Trophoblast cell (in vitro differentiated cells and primary cell): ENCODE results near the gene LGALSL.

Experiments
- DNase-seq, 2 donors: peaks; one replicate each; pipeline ENCODE4 v3.0.0-alpha.2; 2016
- H2AFZ ChIP-seq: 2 replicates; pipeline ENCODE4 v1.6.1; 2013; ENCODE audit warnings: low read length, moderate library complexity, mild to moderate bottlenecking; ENCODE audit not compliant: insufficient read depth, poor library complexity
- H2AK5ac ChIP-seq: 2 replicates; pipeline ENCODE4 v1.6.1; 2013; ENCODE audit warnings: mild to moderate bottlenecking, low read length
- H2BK120ac ChIP-seq: 2 replicates; pipeline ENCODE4 v1.6.1; 2013; ENCODE audit warnings: low read length, mild to moderate bottlenecking, moderate library complexity; ENCODE audit not compliant: insufficient read depth, poor library complexity
- H2BK12ac ChIP-seq: 2 replicates; pipeline ENCODE4 v1.6.1; 2013; ENCODE audit warnings: mild to moderate bottlenecking, low read length, moderate library complexity
- H2BK5ac ChIP-seq: 2 replicates; pipeline ENCODE4 v1.6.1; 2013; ENCODE audit warnings: low read length, low read depth, moderate library complexity, mild to moderate bottlenecking; ENCODE audit not compliant: poor library complexity
- H3K14ac ChIP-seq: 2 replicates; pipeline ENCODE4 v1.6.1; 2013; ENCODE audit warnings: mild to moderate bottlenecking, low read length
- H3K18ac ChIP-seq: 2 replicates; pipeline ENCODE4 v1.6.1; 2013; ENCODE audit warnings: mild to moderate bottlenecking, low read length
- H3K23ac ChIP-seq: 2 replicates; pipeline ENCODE4 v1.6.1; 2013; ENCODE audit warnings: low read length
- H3K27ac ChIP-seq: 2 replicates; pipeline ENCODE4 v1.5.1; 2013; ENCODE audit warnings: low read depth, mild to moderate bottlenecking, inconsistent platforms, low read length, moderate library complexity
- H3K27me3 ChIP-seq: 2 replicates; pipeline ENCODE4 v1.6.1; 2013; ENCODE audit warnings: inconsistent platforms, mild to moderate bottlenecking, low read length, moderate library complexity; ENCODE audit not compliant: insufficient read depth
- H3K36me3 ChIP-seq, 2 experiments: 1 replicate in 1 of 2; 2 replicates in 1 of 2; pipeline ENCODE4 v1.6.1; 2013; ENCODE audit warnings: low read length in 2 of 2, mild to moderate bottlenecking in 2 of 2, moderate library complexity in 1 of 2; ENCODE audit not compliant: insufficient read depth in 2 of 2, control insufficient read depth in 1 of 2
- H3K4ac ChIP-seq: 2 replicates; pipeline ENCODE4 v1.6.1; 2013; ENCODE audit warnings: low read depth, mild to moderate bottlenecking, low read length, moderate library complexity
- H3K4me1 ChIP-seq, 2 experiments: 1 replicate in 1 of 2; 2 replicates in 1 of 2; pipeline ENCODE4 v1.6.1; 2013; ENCODE audit warnings: low read length in 2 of 2, mild to moderate bottlenecking in 2 of 2, moderate library complexity in 1 of 2; ENCODE audit not compliant: insufficient read depth in 2 of 2, control insufficient read depth in 1 of 2
- H3K4me2 ChIP-seq: 2 replicates; pipeline ENCODE4 v1.6.1; 2013; ENCODE audit warnings: inconsistent platforms, mild to moderate bottlenecking, low read length, moderate library complexity
- H3K4me3 ChIP-seq: 2 replicates; pipeline ENCODE4 v1.5.1; 2013; ENCODE audit warnings: mild to moderate bottlenecking, low read depth, low read length, inconsistent platforms
- H3K79me1 ChIP-seq: one replicate; pipeline ENCODE4 v1.6.1; 2013; ENCODE audit warnings: low read length
- H3K79me2 ChIP-seq: 2 replicates; pipeline ENCODE4 v1.6.1; 2013; ENCODE audit warnings: low read length, mild to moderate bottlenecking; ENCODE audit not compliant: control insufficient read depth, insufficient read depth, poor library complexity
- H3K9ac ChIP-seq: 2 replicates; pipeline ENCODE4 v1.6.1; 2013; ENCODE audit warnings: mild to moderate bottlenecking, low read length
- H3K9me3 ChIP-seq: 2 replicates; pipeline ENCODE4 v1.6.1; 2013; ENCODE audit warnings: low read depth, mild to moderate bottlenecking, control low read depth, inconsistent platforms, low read length; ENCODE audit not compliant: insufficient read depth
- H4K12ac ChIP-seq: 2 replicates; pipeline ENCODE4 v1.6.1; 2013; ENCODE audit warnings: low read depth, mild to moderate bottlenecking, low read length, moderate library complexity
- H4K8ac ChIP-seq: 2 replicates; pipeline ENCODE4 v1.6.1; 2013; ENCODE audit warnings: low read depth, mild to moderate bottlenecking, low read length, moderate library complexity
- H4K91ac ChIP-seq: one replicate; pipeline ENCODE4 v1.6.1; 2013; ENCODE audit warnings: low read depth, mild to moderate bottlenecking, low read length, moderate library complexity
- WGBS: extraction: QIAGEN DNeasy Blood & Tissue Kit; methylation state at CpG from one replicate; pipeline ENCODE4 v1.1.7; 2013; ENCODE audit warnings: missing lambda C conversion rate; ENCODE audit not compliant: insufficient read length, insufficient coverage; ENCODE audit errors: extremely low coverage; 5-methylcytosine and 5-hydroxymethylcytosine counted together

LGALSL gene

DNA sequence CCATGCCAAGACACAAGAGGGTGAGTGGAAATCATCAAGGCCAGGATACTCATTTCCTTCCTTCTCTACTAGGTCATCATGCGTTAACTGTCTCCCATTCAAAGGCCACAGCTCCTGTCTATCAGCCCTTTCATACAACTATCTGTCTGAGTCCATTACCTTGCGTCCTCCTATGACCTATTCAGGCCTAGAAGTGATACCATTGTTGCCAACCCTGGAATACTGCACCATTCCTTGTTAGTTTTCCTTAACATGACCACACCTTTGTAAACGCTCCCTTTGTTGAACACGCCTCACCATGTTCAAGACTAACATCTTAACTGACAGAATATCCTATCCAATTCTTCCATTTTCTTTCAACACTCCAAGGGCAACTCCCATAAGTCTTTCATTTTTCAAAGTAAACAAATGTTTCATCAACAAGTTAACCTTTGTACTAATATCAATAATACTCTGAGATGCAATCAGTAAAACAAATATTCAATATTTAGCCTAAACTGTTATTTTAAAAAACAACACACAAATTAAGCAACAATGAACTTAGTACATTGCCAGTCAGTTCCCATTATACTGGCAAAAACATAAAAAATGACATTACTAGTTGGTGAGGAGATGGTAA is 19.8 kb upstream of the LGALSL start:
- Histone ChIP-seq H3K79me2 (no peaks in the 10 kb centered on the region), H3K27ac (no peak overlapping the region), H3K4me3 (no peak overlapping the region), H3K9me3 (no peaks in the 10 kb centered on the region), H2BK120ac (no peak overlapping the region), H3K14ac (no peak overlapping the region), H3K9ac (no peak overlapping the region), H3K36me3 (no peaks in the 10 kb centered on the region), H2BK12ac (no peak overlapping the region), H4K12ac (no peak overlapping the region), H4K91ac (no peak overlapping the region), H3K23ac (no peak overlapping the region), H2BK5ac (no peak overlapping the region), H3K4ac (no peak overlapping the region), H3K79me1 (no peaks in the 10 kb centered on the region), H2AK5ac (no peak overlapping the region), H2AFZ (no peak overlapping the region), H3K4me1 (no peaks in the 10 kb centered on the region), H3K18ac (no peak overlapping the region), H4K8ac (no peak overlapping the region), H3K27me3 (no peaks in the 10 kb centered on the region), H3K4me2 (no peak overlapping the region)
- no CpG with 5 or more reads among the region's 4 CpGs for WGBS
- no peak for DNase-seq

DNA sequence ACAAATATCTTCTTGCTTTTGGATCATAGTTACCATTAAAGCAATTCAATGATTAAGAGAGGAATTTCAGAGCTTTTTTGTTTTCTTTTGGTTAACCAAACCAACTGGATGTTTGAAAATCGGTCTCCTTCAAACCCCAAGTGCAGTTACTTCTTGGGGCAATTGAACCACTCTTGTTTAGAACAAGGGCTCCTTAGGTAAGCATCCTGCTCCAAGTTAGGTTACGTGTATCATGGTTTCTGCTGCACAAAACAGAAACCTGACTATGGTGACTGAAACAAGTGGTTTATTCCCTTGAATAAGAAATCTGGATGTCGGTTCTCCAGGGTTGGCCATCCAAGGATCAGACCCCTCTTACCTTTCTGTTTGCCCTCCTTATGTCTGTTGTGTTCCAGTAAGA is 16.1 kb upstream of the LGALSL start:
- no peak overlapping the region for H3K4ac ChIP-seq
- no peak overlapping the region for H3K18ac ChIP-seq
- H2BK5ac ChIP-seq = no peak overlapping the region
- WGBS = no CpG with 5 or more reads among the region's 3 CpGs
- H4K12ac ChIP-seq = no peak overlapping the region
- no peak overlapping the region for H3K23ac ChIP-seq
- no peaks in the 10 kb centered on the region for H3K36me3 ChIP-seq
- no peaks in the 10 kb centered on the region for H3K9me3 ChIP-seq
- no peak overlapping the region for H3K14ac ChIP-seq
- no peaks in the 10 kb centered on the region for H3K27me3 ChIP-seq
- DNase-seq = no peak
- no peak overlapping the region for H4K91ac ChIP-seq
- no peak overlapping the region for H3K9ac ChIP-seq
- H3K27ac ChIP-seq = no peak overlapping the region
- no peaks in the 10 kb centered on the region for H3K79me1 ChIP-seq
- no peaks in the 10 kb centered on the region for H3K4me1 ChIP-seq
- H3K4me3 ChIP-seq = no peak overlapping the region
- H2AFZ ChIP-seq = no peak overlapping the region
- no peak overlapping the region for H2BK120ac ChIP-seq
- H2AK5ac ChIP-seq = no peak overlapping the region
- no peak overlapping the region for H4K8ac ChIP-seq
- H3K79me2 ChIP-seq = no peaks in the 10 kb centered on the region
- no peak overlapping the region for H2BK12ac ChIP-seq
- H3K4me2 ChIP-seq = no peak overlapping the region

DNA sequence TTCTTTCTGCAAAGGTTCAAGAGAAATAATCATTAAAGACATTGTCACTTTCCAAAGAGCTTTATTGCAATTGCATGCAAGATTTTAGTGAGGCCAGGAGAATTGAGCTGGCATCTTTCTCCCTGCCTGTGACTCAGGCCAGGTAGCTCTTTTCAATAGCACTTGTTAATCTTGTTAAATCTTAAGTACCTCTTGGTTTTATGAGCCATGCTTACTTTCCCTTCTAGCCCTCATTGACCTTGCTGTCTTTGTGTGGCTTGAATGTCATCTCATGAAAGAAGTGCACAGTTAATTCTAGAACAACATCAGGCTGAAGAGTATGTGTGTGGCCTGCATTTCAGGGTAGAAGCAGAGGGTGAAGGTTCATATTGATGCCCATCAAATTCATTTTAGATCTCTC is 14.8 kb upstream of the LGALSL start:
- no peak overlapping the region for H2BK12ac ChIP-seq
- H3K4me2 ChIP-seq = no peak overlapping the region
- no peaks in the 10 kb centered on the region for H3K4me1 ChIP-seq
- no peaks in the 10 kb centered on the region for H3K9me3 ChIP-seq
- no peaks in the 10 kb centered on the region for H3K79me1 ChIP-seq
- H3K27ac ChIP-seq = no peak overlapping the region
- H2BK120ac ChIP-seq = no peak overlapping the region
- H3K4ac ChIP-seq = no peak overlapping the region
- H2BK5ac ChIP-seq = no peak overlapping the region
- H4K12ac ChIP-seq = no peak overlapping the region
- H3K79me2 ChIP-seq = no peaks in the 10 kb centered on the region
- H3K14ac ChIP-seq = no peak overlapping the region
- no peak overlapping the region for H2AK5ac ChIP-seq
- no peak overlapping the region for H2AFZ ChIP-seq
- no peaks in the 10 kb centered on the region for H3K36me3 ChIP-seq
- no peak overlapping the region for H4K91ac ChIP-seq
- H3K9ac ChIP-seq = no peak overlapping the region
- DNase-seq = no peak
- H3K27me3 ChIP-seq = no peaks in the 10 kb centered on the region
- no peak overlapping the region for H3K4me3 ChIP-seq
- no peak overlapping the region for H3K18ac ChIP-seq
- no peak overlapping the region for H4K8ac ChIP-seq
- H3K23ac ChIP-seq = no peak overlapping the region

DNA sequence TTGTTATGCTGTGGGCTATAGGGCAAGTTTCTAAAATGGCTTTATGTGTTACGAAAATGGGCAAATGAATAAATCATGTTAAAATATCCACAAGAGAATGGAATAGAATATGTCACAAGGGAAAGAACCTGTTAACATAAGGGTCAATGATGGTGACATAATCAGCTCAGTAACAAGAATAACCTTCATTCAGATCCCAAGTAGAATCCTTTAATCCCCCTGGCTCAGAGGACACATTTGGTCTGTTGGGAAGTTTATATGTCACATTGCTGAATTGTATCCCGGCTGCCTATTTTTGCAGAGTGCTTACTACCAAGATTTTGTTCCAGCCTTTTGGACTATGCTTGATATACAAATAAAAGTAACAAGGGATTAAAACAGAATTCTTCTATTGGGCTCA is 13.1 kb upstream of the LGALSL start:
- H3K9ac ChIP-seq = no peak overlapping the region
- H4K12ac ChIP-seq = no peak overlapping the region
- H3K18ac ChIP-seq = no peak overlapping the region
- H2BK5ac ChIP-seq = no peak overlapping the region
- no peak overlapping the region for H3K14ac ChIP-seq
- H2AK5ac ChIP-seq = no peak overlapping the region
- H2AFZ ChIP-seq = no peak overlapping the region
- H3K79me2 ChIP-seq = no peaks in the 10 kb centered on the region
- H3K27me3 ChIP-seq = no peaks in the 10 kb centered on the region
- H4K8ac ChIP-seq = no peak overlapping the region
- no peak overlapping the region for H4K91ac ChIP-seq
- H3K9me3 ChIP-seq = no peaks in the 10 kb centered on the region
- H3K4me3 ChIP-seq = no peak overlapping the region
- no peaks in the 10 kb centered on the region for H3K79me1 ChIP-seq
- no peak for DNase-seq
- no peak overlapping the region for H3K23ac ChIP-seq
- no peak overlapping the region for H2BK12ac ChIP-seq
- no peak overlapping the region for H3K27ac ChIP-seq
- no peak overlapping the region for H3K4me2 ChIP-seq
- WGBS = no CpG with 5 or more reads among the region's 2 CpGs
- no peak overlapping the region for H3K4ac ChIP-seq
- no peaks in the 10 kb centered on the region for H3K4me1 ChIP-seq
- H2BK120ac ChIP-seq = no peak overlapping the region
- no peaks in the 10 kb centered on the region for H3K36me3 ChIP-seq
